ENCODE data around the gene ATRN. TPM values are rescaled to one million over a fixed set of nuclear protein-coding genes. Genes with fewer than 3 reads are reported as not detected.

Gene ATRN
- total RNA-seq, 1 donor from 2014 or later: 43.7 TPM

GRCh38 chr20:3658716-3659491 lies 188.1 kb downstream of the ATRN start:
- no peak for DNase-seq

- DNase-seq: no peak
Measured at GRCh38 chr20:3659492-3660261, 188.9 kb downstream of the ATRN start.

GRCh38 chr20:3660262-3661059 lies 189.6 kb downstream of the ATRN start:
- DNase-seq: no peak

- no peak for DNase-seq
Measured at GRCh38 chr20:3661060-3661813, 190.4 kb downstream of the ATRN start.

- DNase-seq: no peak
Measured at GRCh38 chr20:3661814-3662665, 191.2 kb downstream of the ATRN start.

- DNase-seq: no peak
Measured at GRCh38 chr20:3663031-3663701, 192.3 kb downstream of the ATRN start, which contains the start of gene GFRA4. GFRA4 (minus strand) TSS chr20:3663399; CDS start chr20:3663399, 0 bp downstream.

GRCh38 chr20:3663858-3664257 lies 193.0 kb downstream of the ATRN start:
- no peak for DNase-seq

- no peak for DNase-seq
Measured at GRCh38 chr20:3667434-3668037, 196.7 kb downstream of the ATRN start.

GRCh38 chr20:3669710-3670367 lies 199.0 kb downstream of the ATRN start:
- no peak for DNase-seq

- DNase-seq: no peak
Measured at GRCh38 chr20:3670511-3670910, 199.7 kb downstream of the ATRN start.

- DNase-seq: no peak
Measured at GRCh38 chr20:3670945-3671344, 200.1 kb downstream of the ATRN start.

- no peak for DNase-seq
Measured at GRCh38 chr20:3671986-3672546, 201.2 kb downstream of the ATRN start.

- DNase-seq: no peak
Measured at GRCh38 chr20:3672547-3673171, 201.8 kb downstream of the ATRN start.

- no peak for DNase-seq
Measured at GRCh38 chr20:3673221-3674070, 202.6 kb downstream of the ATRN start.

GRCh38 chr20:3674447-3674846 lies 203.6 kb downstream of the ATRN start:
- DNase-seq: no peak

GRCh38 chr20:3674995-3675900 lies 204.4 kb downstream of the ATRN start:
- DNase-seq: no peak
